HEK293 (cell line): Measurements from ENCODE around the gene THBS1.

ENCODE experiments used
- CTCF ChIA-PET: fragments of 350-600 bp; formaldehyde crosslinking; extraction: SDS; loops from one replicate; lab custom pipeline; 2021; ENCODE audit warnings: antibody characterized with exemption; lab: Yijun Ruan, JAX
- POLR2A ChIA-PET: fragments of 300-600 bp; formaldehyde crosslinking; extraction: SDS; loops from one replicate; lab custom pipeline; 2020; ENCODE audit warnings: antibody characterized with exemption, inconsistent platforms; lab: Yijun Ruan, JAX
- H3K27ac ChIP-seq: fragments of 200-500 bp; sonication (Bioruptor generic); 2 replicates; pipeline ENCODE4 v1.5.1; 2014; ENCODE audit warnings: low read depth, low read length, control low read depth, inconsistent platforms; ENCODE audit errors: extremely low read depth
- H3K36me3 ChIP-seq, 2 experiments: fragments of 200-500 bp in 1 of 2; sonication (Bioruptor generic) in 1 of 2; 1 replicate in 1 of 2; 2 replicates in 1 of 2; pipeline ENCODE4 v1.5.1; 2014 to 2017; ENCODE audit warnings: inconsistent platforms in 2 of 2, low read length in 2 of 2; ENCODE audit not compliant: control insufficient read depth in 2 of 2, insufficient read depth in 1 of 2
- H3K4me1 ChIP-seq: fragments of 200-500 bp; sonication (Bioruptor generic); 2 replicates; pipeline ENCODE4 v1.5.1; 2014; ENCODE audit warnings: mild to moderate bottlenecking, low read length, inconsistent platforms; ENCODE audit not compliant: control insufficient read depth, insufficient read depth
- H3K4me3 ChIP-seq: 2 replicates; pipeline ENCODE4 v1.5.1; 2011; ENCODE audit warnings: low read depth, mild to moderate bottlenecking, control low read depth, low read length, moderate library complexity
- H3K9me3 ChIP-seq: fragments of 200-500 bp; sonication (Bioruptor generic); 2 replicates; pipeline ENCODE4 v1.5.1; 2014; ENCODE audit warnings: low read depth, low read length, inconsistent platforms; ENCODE audit not compliant: control insufficient read depth, insufficient read depth
- ATF2 ChIP-seq: fragments of 450-650 bp; formaldehyde crosslinking; IDR thresholded peaks from 2 replicates; pipeline ENCODE4 v1.5.1; 2016; ENCODE audit warnings: missing biosample characterization, missing genetic modification characterization, low read depth
- INSM2 ChIP-seq: fragments of 450-650 bp; formaldehyde crosslinking; IDR thresholded peaks from 2 replicates; pipeline ENCODE4 v1.5.1; 2016; ENCODE audit warnings: missing biosample characterization, missing genetic modification characterization
- KLF7 ChIP-seq: fragments of 450-650 bp; formaldehyde crosslinking; IDR thresholded peaks from 2 replicates; pipeline ENCODE4 v1.5.1; 2016; ENCODE audit warnings: missing biosample characterization, missing genetic modification characterization, borderline replicate concordance
- MYNN ChIP-seq: fragments of 450-650 bp; formaldehyde crosslinking; IDR thresholded peaks from 2 replicates; pipeline ENCODE4 v1.5.1; 2016; ENCODE audit warnings: missing biosample characterization, missing genetic modification characterization, borderline replicate concordance
- REST ChIP-seq: fragments of 450-650 bp; formaldehyde crosslinking; IDR thresholded peaks from 2 replicates; pipeline ENCODE4 v1.5.1; 2016; ENCODE audit warnings: missing biosample characterization, missing genetic modification characterization
- ZBTB6 ChIP-seq: fragments of 450-650 bp; formaldehyde crosslinking; IDR thresholded peaks from 2 replicates; pipeline ENCODE4 v1.5.1; 2017; ENCODE audit warnings: missing biosample characterization, missing genetic modification characterization
- ZBTB8A ChIP-seq: fragments of 450-650 bp; formaldehyde crosslinking; IDR thresholded peaks from 2 replicates; pipeline ENCODE4 v1.5.1; 2016; ENCODE audit warnings: missing biosample characterization, missing genetic modification characterization
- ZNF248 ChIP-seq: fragments of 450-650 bp; formaldehyde crosslinking; IDR thresholded peaks from 2 replicates; pipeline ENCODE4 v1.5.1; 2017; ENCODE audit warnings: missing biosample characterization, missing genetic modification characterization
- ZNF37A ChIP-seq: fragments of 450-650 bp; IDR thresholded peaks from 2 replicates; pipeline ENCODE4 v1.5.1; 2018; ENCODE audit warnings: missing biosample characterization, missing genetic modification characterization
- ZNF423 ChIP-seq: fragments of 450-650 bp; formaldehyde crosslinking; IDR thresholded peaks from 2 replicates; pipeline ENCODE4 v1.5.1; 2016; ENCODE audit warnings: missing biosample characterization, missing genetic modification characterization
- ZNF449 ChIP-seq: fragments of 450-650 bp; formaldehyde crosslinking; IDR thresholded peaks from 2 replicates; pipeline ENCODE4 v1.5.1; 2017; ENCODE audit warnings: missing biosample characterization, mild to moderate bottlenecking, missing genetic modification characterization, moderate library complexity
- ZNF514 ChIP-seq: fragments of 450-650 bp; formaldehyde crosslinking; IDR thresholded peaks from 2 replicates; pipeline ENCODE4 v1.5.1; 2016; ENCODE audit warnings: missing biosample characterization, missing genetic modification characterization
- ZNF530 ChIP-seq: fragments of 450-650 bp; formaldehyde crosslinking; IDR thresholded peaks from 2 replicates; pipeline ENCODE4 v1.5.1; 2016; ENCODE audit warnings: low read depth, missing biosample characterization, missing genetic modification characterization
- ZNF585B ChIP-seq: fragments of 450-650 bp; formaldehyde crosslinking; IDR thresholded peaks from 2 replicates; pipeline ENCODE4 v1.5.1; 2016; ENCODE audit warnings: missing biosample characterization, missing genetic modification characterization
- ZNF621 ChIP-seq: fragments of 450-650 bp; formaldehyde crosslinking; IDR thresholded peaks from 2 replicates; pipeline ENCODE4 v1.5.1; 2017; ENCODE audit warnings: missing biosample characterization, missing genetic modification characterization
- ZNF701 ChIP-seq: fragments of 450-650 bp; formaldehyde crosslinking; IDR thresholded peaks from 2 replicates; pipeline ENCODE4 v1.5.1; 2016; ENCODE audit warnings: missing biosample characterization, missing genetic modification characterization
- ZNF785 ChIP-seq: fragments of 450-650 bp; formaldehyde crosslinking; IDR thresholded peaks from 2 replicates; pipeline ENCODE4 v1.5.1; 2016; ENCODE audit warnings: missing biosample characterization, missing genetic modification characterization
- ZNF837 ChIP-seq: fragments of 450-650 bp; formaldehyde crosslinking; IDR thresholded peaks from 2 replicates; pipeline ENCODE4 v1.5.1; 2016; ENCODE audit warnings: missing biosample characterization, missing genetic modification characterization

Gene THBS1

GRCh38 chr15:39599871-39600270 lies 19.0 kb downstream of the THBS1 start (continued):
- no peak for TF ChIP-seq MYNN
- TF ChIP-seq ZNF514 (tag by site-specific recombination) = no peak
- no peak for TF ChIP-seq ATF2 (tag by site-specific recombination)
- TF ChIP-seq ZNF423 (tag by site-specific recombination) = no peak
- no peak for TF ChIP-seq ZNF785 (tag by site-specific recombination)
- TF ChIP-seq INSM2 (tag by site-specific recombination) = no peak
- TF ChIP-seq ZBTB8A (tag by site-specific recombination) = no peak
- no peak for TF ChIP-seq ZNF530
- TF ChIP-seq ZNF621 = no peak

- Histone ChIP-seq H3K4me1 (no peaks in the 10 kb centered on the region), H3K27ac (no peak overlapping the region)
- ChIA-PET CTCF (interaction anchor here (0.8 kb wide), 1 partner anchor 156 kb away, joined by 5 read pairs; no protein-coding TSS in a partner anchor), POLR2A (no interaction called here)
- TF ChIP-seq ZNF248 (tag by site-specific recombination) (no peak), ATF2 (tag by site-specific recombination) (no peak), ZNF449 (no peak)
- TF ChIP-seq, all 188 proteins: peak for 0
- H3K9me3 ChIP-seq = no peaks in the 10 kb centered on the region
- no peak overlapping the region for H3K4me3 ChIP-seq
- H3K36me3 ChIP-seq = 0 out of 3 replicates have a peak, but pooled peaks cover 0 to 1% of the 10 kb centered on the region in 2 experiments
Observed at GRCh38 chr15:39602143-39602542, 21.3 kb downstream of the THBS1 start.

- POLR2A ChIA-PET = interaction anchor here (1.5 kb wide), 1 partner anchor 24 kb away, joined by 3 read pairs; the partner anchor contains the start of gene THBS1
- H3K9me3 ChIP-seq = no peaks in the 10 kb centered on the region
- no peak overlapping the region for H3K27ac ChIP-seq
- H3K4me1 ChIP-seq = no peaks in the 10 kb centered on the region
- H3K36me3 ChIP-seq = no peaks in the 10 kb centered on the region
- CTCF ChIA-PET = interaction anchor here (0.6 to 0.8 kb wide), 4 partner anchors 17 to 836 kb away, joined by 3 to 4 read pairs (median 3); no protein-coding TSS in a partner anchor
- no peak overlapping the region for H3K4me3 ChIP-seq
- TF ChIP-seq ZBTB6 (no peak), REST (tag by site-specific recombination) (no peak), ZNF837 (tag by site-specific recombination) (no peak), ZNF37A (no peak), ZNF701 (no peak), ZNF449 (no peak), ZNF585B (tag by site-specific recombination) (no peak), INSM2 (tag by site-specific recombination) (no peak), KLF7 (tag by site-specific recombination) (no peak), ZNF785 (tag by site-specific recombination) (no peak)
Observed at GRCh38 chr15:39605146-39605545, 24.3 kb downstream of the THBS1 start.
